MM.1S (cell line): ENCODE data around the gene PRKAR1B.

Experiments used
- DNase-seq: peaks from one replicate; pipeline ENCODE4 v3.0.0-alpha.2; 2015
- H2AFZ ChIP-seq: fragments of 300-600 bp; sonication (generic); 2 replicates; pipeline ENCODE4 v1.6.0; 2016; ENCODE audit warnings: antibody characterized with exemption, low read length
- H3F3A ChIP-seq: fragments of 300-600 bp; sonication (generic); 2 replicates; pipeline ENCODE4 v1.6.1; 2016; ENCODE audit warnings: mild to moderate bottlenecking, antibody characterized with exemption, low read length, moderate library complexity, mixed read lengths; ENCODE audit not compliant: insufficient read depth
- H3K27ac ChIP-seq: fragments of 300-600 bp; sonication (generic); 2 replicates; pipeline ENCODE4 v1.5.1; 2016; ENCODE audit warnings: mild to moderate bottlenecking, low read length
- H3K27me3 ChIP-seq: fragments of 300-600 bp; sonication (generic); replicated peaks from 2 replicates; pipeline ENCODE4 v1.6.0; 2016; ENCODE audit warnings: low read length; ENCODE audit not compliant: insufficient read depth
- H3K36me3 ChIP-seq: fragments of 300-600 bp; sonication (generic); replicated peaks from 2 replicates; pipeline ENCODE4 v1.6.1; 2016; ENCODE audit warnings: mild to moderate bottlenecking, low read length, mixed read lengths; ENCODE audit not compliant: insufficient read depth
- H3K4me1 ChIP-seq: fragments of 300-600 bp; sonication (generic); 2 replicates; pipeline ENCODE4 v1.6.1; 2016; ENCODE audit warnings: low read length, mixed read lengths
- H3K4me2 ChIP-seq: fragments of 300-600 bp; sonication (generic); 2 replicates; pipeline ENCODE4 v1.6.0; 2016; ENCODE audit warnings: low read depth, low read length
- H3K4me3 ChIP-seq: fragments of 300-600 bp; sonication (generic); 2 replicates; pipeline ENCODE4 v1.5.1; 2016; ENCODE audit warnings: low read length, mixed read lengths
- H3K79me2 ChIP-seq: fragments of 300-600 bp; sonication (generic); 2 replicates; pipeline ENCODE4 v1.6.1; 2016; ENCODE audit warnings: mixed run types, low read length, mixed read lengths
- H3K9ac ChIP-seq: fragments of 300-600 bp; sonication (generic); 2 replicates; pipeline ENCODE4 v1.6.1; 2016; ENCODE audit warnings: low read length, mixed read lengths
- H3K9me2 ChIP-seq: fragments of 300-600 bp; sonication (generic); replicated peaks from 2 replicates; pipeline ENCODE4 v1.6.1; 2016; ENCODE audit warnings: mild to moderate bottlenecking, low read length, mixed read lengths; ENCODE audit not compliant: insufficient read depth
- H3K9me3 ChIP-seq: fragments of 300-600 bp; sonication (generic); replicated peaks from 2 replicates; pipeline ENCODE4 v1.6.1; 2016; ENCODE audit warnings: mild to moderate bottlenecking, low read length, mixed read lengths; ENCODE audit not compliant: insufficient read depth
- H4K20me1 ChIP-seq: fragments of 300-600 bp; sonication (generic); 2 replicates; pipeline ENCODE4 v1.6.1; 2016; ENCODE audit warnings: mild to moderate bottlenecking, low read length, moderate library complexity, mixed read lengths; ENCODE audit not compliant: insufficient read depth
- CTCF ChIP-seq: fragments of 300-600 bp; sonication (generic); IDR thresholded peaks from 2 replicates; pipeline ENCODE4 v1.5.1; 2016; ENCODE audit warnings: antibody characterized with exemption, low read length, mixed read lengths
- EZH2 ChIP-seq: fragments of 300-600 bp; sonication (generic); optimal IDR thresholded peaks from 2 replicates; pipeline ENCODE3; 2017; ENCODE audit warnings: low read depth, mild to moderate bottlenecking, antibody characterized with exemption, low read length, mixed read lengths
- EZH2phosphoT487 ChIP-seq: fragments of 300-600 bp; sonication (generic); IDR thresholded peaks from 2 replicates; pipeline ENCODE4 v1.6.1; 2018; ENCODE audit warnings: antibody characterized with exemption, low read length

Gene PRKAR1B

GRCh38 chr7:756231-756927 is 29.3 kb upstream of the PRKAR1B start:
- Histone ChIP-seq H3K27me3 (no peaks in the 10 kb centered on the region), H4K20me1 (no peaks in the 10 kb centered on the region), H3K36me3 (peaks cover 9% of the 10 kb centered on the region), H3K9ac (no peak overlapping the region), H3F3A (no peaks in the 10 kb centered on the region), H3K4me2 (no peak overlapping the region), H3K9me2 (no peaks in the 10 kb centered on the region), H3K9me3 (no peaks in the 10 kb centered on the region), H3K4me3 (no peak overlapping the region), H3K4me1 (no peaks in the 10 kb centered on the region), H2AFZ (no peak overlapping the region), H3K79me2 (no peaks in the 10 kb centered on the region), H3K27ac (no peak overlapping the region)
- no peak for TF ChIP-seq EZH2
- no peak for TF ChIP-seq CTCF
- TF ChIP-seq EZH2phosphoT487: no peak
- DNase-seq: no peak

GRCh38 chr7:755413-755805 is 28.3 kb upstream of the PRKAR1B start:
- Histone ChIP-seq H3K4me2 (no peak overlapping the region), H3K36me3 (peaks cover 13% of the 10 kb centered on the region)
- TF ChIP-seq CTCF: no peak
- TF ChIP-seq EZH2: no peak
- TF ChIP-seq EZH2phosphoT487: no peak

GRCh38 chr7:754531-755412 is 27.7 kb upstream of the PRKAR1B start:
- H3K27me3 ChIP-seq: no peaks in the 10 kb centered on the region
- H3K4me3 ChIP-seq: no peak overlapping the region
- no peaks in the 10 kb centered on the region; the same call in 1 of the 2 replicates for H3K79me2 ChIP-seq
- no peak overlapping the region for H3K4me2 ChIP-seq
- no peak for TF ChIP-seq EZH2phosphoT487
- no peak for TF ChIP-seq CTCF
- TF ChIP-seq EZH2: no peak
- H3K36me3 ChIP-seq: peaks cover 13% of the 10 kb centered on the region
- no peak overlapping the region for H3K9ac ChIP-seq
- no peaks in the 10 kb centered on the region for H3K4me1 ChIP-seq
- no peaks in the 10 kb centered on the region for H4K20me1 ChIP-seq
- no peaks in the 10 kb centered on the region for H3F3A ChIP-seq
- H2AFZ ChIP-seq: no peak overlapping the region
- no peaks in the 10 kb centered on the region for H3K9me2 ChIP-seq
- H3K9me3 ChIP-seq: no peaks in the 10 kb centered on the region
- no peak overlapping the region for H3K27ac ChIP-seq
- no peak for DNase-seq

More at GRCh38 chr7:755413-755805, 28.3 kb upstream of the PRKAR1B start:
- Histone ChIP-seq H3K79me2 (no peaks in the 10 kb centered on the region), H3K27ac (no peak overlapping the region), H2AFZ (no peak overlapping the region), H3F3A (no peaks in the 10 kb centered on the region), H3K9me3 (no peaks in the 10 kb centered on the region), H4K20me1 (no peaks in the 10 kb centered on the region), H3K9ac (no peak overlapping the region), H3K27me3 (no peaks in the 10 kb centered on the region), H3K4me1 (no peaks in the 10 kb centered on the region), H3K4me3 (no peak overlapping the region), H3K9me2 (no peaks in the 10 kb centered on the region)
- no peak for DNase-seq
